ENCODE data around the gene B4GALT3. TPM values are rescaled to one million over a fixed set of nuclear protein-coding genes. Genes with fewer than 3 reads are reported as not detected.

Gene B4GALT3
- total and polyA plus RNA-seq, 2 donors (not counting 1 experiment from before 2014, with no cell fraction given), result 17.8 to 18.7 TPM

DNA sequence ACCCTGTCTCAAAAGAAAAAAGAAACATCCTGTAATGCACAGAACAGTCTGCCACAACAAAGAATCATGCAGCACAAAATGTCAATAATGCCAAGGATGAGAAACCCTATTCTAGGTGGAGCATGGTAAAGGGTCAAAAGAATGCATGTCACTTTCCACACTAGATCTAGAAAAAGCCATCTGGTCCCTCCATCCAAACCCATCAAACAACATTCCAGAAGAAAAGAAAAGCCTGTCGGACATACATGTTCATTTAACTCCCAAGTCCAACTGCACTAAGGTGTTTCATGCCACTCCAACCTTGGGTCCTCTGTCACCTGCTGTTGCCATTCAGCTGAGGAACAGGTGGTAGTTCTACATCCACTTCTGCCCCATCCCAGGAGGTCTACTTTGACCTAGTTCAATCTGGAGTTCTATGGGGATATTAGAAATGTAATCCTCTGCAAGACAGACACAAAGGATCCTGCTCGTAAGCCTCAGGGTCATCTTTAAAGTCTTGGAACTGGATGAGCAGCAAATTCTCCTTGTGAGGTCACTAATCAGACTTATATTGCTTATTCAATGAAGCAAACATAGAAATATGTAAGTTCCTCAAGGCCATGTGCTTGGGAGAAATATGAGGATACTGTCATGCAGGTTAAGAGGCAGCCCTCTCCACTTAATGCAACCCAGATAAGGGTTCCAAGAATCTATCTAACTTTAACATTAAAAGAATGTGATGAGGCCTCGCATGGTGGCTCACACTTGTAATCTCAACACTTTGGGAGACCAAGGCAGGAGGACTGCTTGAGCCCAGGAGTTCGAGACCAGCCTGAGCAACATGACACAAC is 48.5 kb downstream of the B4GALT3 start:
- TF ChIP-seq, protein P1, sequence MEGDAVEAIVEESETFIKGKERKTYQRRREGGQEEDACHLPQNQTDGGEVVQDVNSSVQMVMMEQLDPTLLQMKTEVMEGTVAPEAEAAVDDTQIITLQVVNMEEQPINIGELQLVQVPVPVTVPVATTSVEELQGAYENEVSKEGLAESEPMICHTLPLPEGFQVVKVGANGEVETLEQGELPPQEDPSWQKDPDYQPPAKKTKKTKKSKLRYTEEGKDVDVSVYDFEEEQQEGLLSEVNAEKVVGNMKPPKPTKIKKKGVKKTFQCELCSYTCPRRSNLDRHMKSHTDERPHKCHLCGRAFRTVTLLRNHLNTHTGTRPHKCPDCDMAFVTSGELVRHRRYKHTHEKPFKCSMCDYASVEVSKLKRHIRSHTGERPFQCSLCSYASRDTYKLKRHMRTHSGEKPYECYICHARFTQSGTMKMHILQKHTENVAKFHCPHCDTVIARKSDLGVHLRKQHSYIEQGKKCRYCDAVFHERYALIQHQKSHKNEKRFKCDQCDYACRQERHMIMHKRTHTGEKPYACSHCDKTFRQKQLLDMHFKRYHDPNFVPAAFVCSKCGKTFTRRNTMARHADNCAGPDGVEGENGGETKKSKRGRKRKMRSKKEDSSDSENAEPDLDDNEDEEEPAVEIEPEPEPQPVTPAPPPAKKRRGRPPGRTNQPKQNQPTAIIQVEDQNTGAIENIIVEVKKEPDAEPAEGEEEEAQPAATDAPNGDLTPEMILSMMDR (conservative IDR thresholded peaks at IDR 0.05 in 1 of 2, IDR thresholded peaks at IDR 0.05 in 1 of 2; ENCODE audit: low read depth in 1 of 2, low read length in 2 of 2), result no peak
- TF ChIP-seq EZH2 (IDR thresholded peaks at IDR 0.05; ENCODE audit: low read length, missing control alignments), result no peak
- Histone ChIP-seq H3K36me3 (ENCODE audit: control insufficient read depth, insufficient read depth, low read length) (peaks cover 25% of the 10 kb centered on the region), H2AFZ (ENCODE audit: low read length) (no peak overlapping the region), H3K4me3 (replicated peaks in 1 of 4; ENCODE audit: control extremely low read depth in 1 of 4, insufficient read depth in 1 of 4, low read depth in 3 of 4, low read length in 4 of 4) (no peak overlapping the region), H3K4me2 (ENCODE audit: extremely low read depth, insufficient read depth, low read length) (no peak overlapping the region), H4K20me1 (ENCODE audit: control insufficient read depth, extremely low read depth, insufficient read depth, low read length) (no peaks in the 10 kb centered on the region), H3K27me3 (ENCODE audit: control insufficient read depth, insufficient read depth, low read length) (no peaks in the 10 kb centered on the region), H3K9me3 (ENCODE audit: control insufficient read depth, insufficient read depth, low read depth, low read length) (no peaks in the 10 kb centered on the region), H3K79me2 (ENCODE audit: control insufficient read depth, insufficient read depth, low read length) (peaks cover 53% of the 10 kb centered on the region), H3K4me1 (ENCODE audit: control insufficient read depth, extremely low read depth, insufficient read depth, low read length) (peaks cover 3% of the 10 kb centered on the region), H3K27ac (ENCODE audit: insufficient read depth, low read length) (no peak overlapping the region), H3K9ac (ENCODE audit: insufficient read depth, low read length) (no peak overlapping the region)
- DNase-seq (ENCODE audit: low read depth in 2 of 2), result no peak

DNA sequence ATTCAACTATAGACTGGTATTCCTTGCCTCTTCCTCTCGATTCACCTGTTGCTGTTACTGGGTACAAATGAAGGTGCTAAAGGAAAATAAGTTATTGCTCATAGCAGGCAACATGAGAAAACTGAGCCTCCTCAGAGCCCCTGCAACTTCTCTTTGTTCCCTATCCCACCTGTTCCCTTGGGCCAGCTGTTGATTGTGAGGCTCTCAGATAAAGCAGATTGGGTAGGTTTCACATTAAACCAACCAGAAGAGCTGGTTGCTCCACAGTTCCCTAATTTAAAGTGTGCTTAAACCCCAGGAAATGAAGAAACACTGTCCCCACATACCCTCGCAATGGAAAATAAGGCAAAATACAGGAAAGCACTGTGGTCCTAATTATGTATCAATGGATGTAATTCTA is 49.7 kb downstream of the B4GALT3 start:
- Histone ChIP-seq H3K9me3 (ENCODE audit: control insufficient read depth, insufficient read depth, low read depth, low read length) (no peaks in the 10 kb centered on the region), H3K27me3 (ENCODE audit: control insufficient read depth, insufficient read depth, low read length) (no peaks in the 10 kb centered on the region), H3K4me3 (replicated peaks in 1 of 4; ENCODE audit: control extremely low read depth in 1 of 4, insufficient read depth in 1 of 4, low read depth in 3 of 4, low read length in 4 of 4) (no peak overlapping the region), H3K4me1 (ENCODE audit: control insufficient read depth, extremely low read depth, insufficient read depth, low read length) (peaks cover 3% of the 10 kb centered on the region), H3K79me2 (ENCODE audit: control insufficient read depth, insufficient read depth, low read length) (peaks cover 47% of the 10 kb centered on the region), H4K20me1 (ENCODE audit: control insufficient read depth, extremely low read depth, insufficient read depth, low read length) (no peaks in the 10 kb centered on the region), H3K9ac (ENCODE audit: insufficient read depth, low read length) (no peak overlapping the region), H3K27ac (ENCODE audit: insufficient read depth, low read length) (no peak overlapping the region), H3K36me3 (ENCODE audit: control insufficient read depth, insufficient read depth, low read length) (peaks cover 30% of the 10 kb centered on the region), H3K4me2 (ENCODE audit: extremely low read depth, insufficient read depth, low read length) (no peak overlapping the region), H2AFZ (ENCODE audit: low read length) (no peak overlapping the region)
- no peak for DNase-seq (ENCODE audit: low read depth in 2 of 2)
- no peak for TF ChIP-seq EZH2 (IDR thresholded peaks at IDR 0.05; ENCODE audit: low read length, missing control alignments)
- TF ChIP-seq, protein P1 (conservative IDR thresholded peaks at IDR 0.05 in 1 of 2, IDR thresholded peaks at IDR 0.05 in 1 of 2; ENCODE audit: low read depth in 1 of 2, low read length in 2 of 2), result no peak

DNA sequence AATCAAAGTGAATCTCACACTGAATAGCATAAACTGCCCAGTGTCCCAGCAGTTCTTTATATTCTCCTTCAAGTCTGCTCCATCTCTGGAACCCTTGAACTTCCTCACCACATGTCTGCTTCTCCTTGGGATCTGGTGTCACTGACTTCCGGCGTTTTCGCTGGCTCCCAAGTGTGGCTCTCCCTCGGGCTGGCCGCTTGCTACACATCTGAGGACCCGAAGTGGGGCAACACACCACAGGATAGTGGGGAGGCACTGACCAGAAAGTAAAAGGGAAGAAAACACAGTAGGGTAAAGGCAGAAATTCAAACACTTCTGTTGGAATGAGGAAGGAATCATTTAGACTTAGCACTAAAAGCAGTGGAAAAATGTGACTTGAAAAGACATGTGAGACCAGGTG is 54.3 kb downstream of the B4GALT3 start:
- Histone ChIP-seq H3K4me3 (replicated peaks in 1 of 4; ENCODE audit: control extremely low read depth in 1 of 4, insufficient read depth in 1 of 4, low read depth in 3 of 4, low read length in 4 of 4) (no peak overlapping the region), H4K20me1 (ENCODE audit: control insufficient read depth, extremely low read depth, insufficient read depth, low read length) (no peaks in the 10 kb centered on the region), H3K9me3 (ENCODE audit: control insufficient read depth, insufficient read depth, low read depth, low read length) (no peaks in the 10 kb centered on the region), H3K4me2 (ENCODE audit: extremely low read depth, insufficient read depth, low read length) (no peak overlapping the region), H3K27ac (ENCODE audit: insufficient read depth, low read length) (no peak overlapping the region), H3K27me3 (ENCODE audit: control insufficient read depth, insufficient read depth, low read length) (no peaks in the 10 kb centered on the region), H3K4me1 (ENCODE audit: control insufficient read depth, extremely low read depth, insufficient read depth, low read length) (peaks cover 10% of the 10 kb centered on the region), H3K79me2 (ENCODE audit: control insufficient read depth, insufficient read depth, low read length) (peaks cover 28% of the 10 kb centered on the region), H3K9ac (ENCODE audit: insufficient read depth, low read length) (no peak overlapping the region), H2AFZ (ENCODE audit: low read length) (no peak overlapping the region), H3K36me3 (ENCODE audit: control insufficient read depth, insufficient read depth, low read length) (peaks cover 34% of the 10 kb centered on the region)
- no peak for DNase-seq (ENCODE audit: low read depth in 2 of 2)
- TF ChIP-seq EZH2 (IDR thresholded peaks at IDR 0.05; ENCODE audit: low read length, missing control alignments), result no peak
- TF ChIP-seq, protein P1 (conservative IDR thresholded peaks at IDR 0.05 in 1 of 2, IDR thresholded peaks at IDR 0.05 in 1 of 2; ENCODE audit: low read depth in 1 of 2, low read length in 2 of 2), result no peak

Measured in fibroblast of lung (primary cell).